HEK293 (cell line): ENCODE measurements around the gene EXO5.
A peak's percentile ranks its signal among the peaks of the same experiment; 100 is the strongest.

ENCODE experiments used
- BCL11B ChIP-seq: fragments of 450-650 bp; formaldehyde crosslinking; IDR thresholded peaks from 2 replicates; pipeline ENCODE4 v1.5.1; 2016; ENCODE audit warnings: low read depth, missing biosample characterization, missing genetic modification characterization
- EGR2 ChIP-seq: fragments of 450-650 bp; formaldehyde crosslinking; IDR thresholded peaks from 2 replicates; pipeline ENCODE4 v1.5.1; 2016; ENCODE audit warnings: low read depth, missing biosample characterization, missing genetic modification characterization
- HIC1 ChIP-seq: fragments of 450-650 bp; formaldehyde crosslinking; IDR thresholded peaks from 2 replicates; pipeline ENCODE4 v1.5.1; 2016; ENCODE audit warnings: missing biosample characterization, missing genetic modification characterization
- SP7 ChIP-seq: fragments of 450-650 bp; formaldehyde crosslinking; IDR thresholded peaks from 2 replicates; pipeline ENCODE4 v1.5.1; 2016; ENCODE audit warnings: missing biosample characterization, missing genetic modification characterization
- ZBTB8A ChIP-seq: fragments of 450-650 bp; formaldehyde crosslinking; IDR thresholded peaks from 2 replicates; pipeline ENCODE4 v1.5.1; 2016; ENCODE audit warnings: missing biosample characterization, missing genetic modification characterization
- ZNF175 ChIP-seq: fragments of 450-650 bp; formaldehyde crosslinking; IDR thresholded peaks from 2 replicates; pipeline ENCODE4 v1.5.1; 2016; ENCODE audit warnings: missing biosample characterization, missing genetic modification characterization
- ZNF18 ChIP-seq: fragments of 450-650 bp; formaldehyde crosslinking; IDR thresholded peaks from 2 replicates; pipeline ENCODE4 v1.5.1; 2016; ENCODE audit warnings: missing biosample characterization, missing genetic modification characterization
- ZNF184 ChIP-seq: fragments of 450-650 bp; IDR thresholded peaks from 2 replicates; pipeline ENCODE4 v1.5.1; 2018; ENCODE audit warnings: missing biosample characterization, mild to moderate bottlenecking, missing genetic modification characterization
- ZNF211 ChIP-seq: fragments of 450-650 bp; formaldehyde crosslinking; IDR thresholded peaks from 2 replicates; pipeline ENCODE4 v1.5.1; 2016; ENCODE audit warnings: low read depth, missing biosample characterization, missing genetic modification characterization
- ZNF311 ChIP-seq: fragments of 450-650 bp; formaldehyde crosslinking; IDR thresholded peaks from 2 replicates; pipeline ENCODE4 v1.5.1; 2017; ENCODE audit warnings: missing biosample characterization, missing genetic modification characterization, borderline replicate concordance
- ZNF391 ChIP-seq: fragments of 450-650 bp; formaldehyde crosslinking; IDR thresholded peaks from 2 replicates; pipeline ENCODE4 v1.5.1; 2016; ENCODE audit warnings: low read depth, missing biosample characterization, missing genetic modification characterization, borderline replicate concordance
- ZNF416 ChIP-seq: fragments of 450-650 bp; formaldehyde crosslinking; IDR thresholded peaks from 2 replicates; pipeline ENCODE4 v1.5.1; 2016; ENCODE audit warnings: missing biosample characterization, missing genetic modification characterization
- ZNF426 ChIP-seq: fragments of 450-650 bp; formaldehyde crosslinking; IDR thresholded peaks from 2 replicates; pipeline ENCODE4 v1.5.1; 2017; ENCODE audit warnings: missing biosample characterization, missing genetic modification characterization, mild to moderate bottlenecking, inconsistent platforms, moderate library complexity
- ZNF473 ChIP-seq: fragments of 450-650 bp; formaldehyde crosslinking; IDR thresholded peaks from 2 replicates; pipeline ENCODE4 v1.5.1; 2017; ENCODE audit warnings: missing biosample characterization, missing genetic modification characterization
- ZNF48 ChIP-seq: fragments of 450-650 bp; formaldehyde crosslinking; IDR thresholded peaks from 2 replicates; pipeline ENCODE4 v1.5.1; 2016; ENCODE audit warnings: missing biosample characterization, missing genetic modification characterization
- ZNF571 ChIP-seq: fragments of 450-650 bp; formaldehyde crosslinking; IDR thresholded peaks from 2 replicates; pipeline ENCODE4 v1.5.0; 2017; ENCODE audit warnings: missing biosample characterization, missing genetic modification characterization
- ZNF623 ChIP-seq: fragments of 450-650 bp; formaldehyde crosslinking; IDR thresholded peaks from 2 replicates; pipeline ENCODE4 v1.5.1; 2016; ENCODE audit warnings: missing biosample characterization, missing genetic modification characterization
- ZNF626 ChIP-seq: fragments of 450-650 bp; sonication (Bioruptor Pico); formaldehyde crosslinking; IDR thresholded peaks from 2 replicates; pipeline ENCODE4 v1.5.1; 2018; ENCODE audit warnings: missing biosample characterization, missing genetic modification characterization, inconsistent platforms
- ZNF704 ChIP-seq: fragments of 450-650 bp; formaldehyde crosslinking; IDR thresholded peaks from 2 replicates; pipeline ENCODE4 v1.5.1; 2016; ENCODE audit warnings: missing biosample characterization, missing genetic modification characterization
- TF ChIP-seq, protein P1 (sequence below): fragments of 450-650 bp; formaldehyde crosslinking; IDR thresholded peaks from 2 replicates; pipeline ENCODE4 v1.5.1; 2016; ENCODE audit warnings: missing biosample characterization, missing genetic modification characterization
- TF ChIP-seq, protein P2 (sequence below): fragments of 450-650 bp; formaldehyde crosslinking; IDR thresholded peaks from 2 replicates; pipeline ENCODE4 v1.5.0; 2017; ENCODE audit warnings: missing biosample characterization, missing genetic modification characterization, borderline replicate concordance
- TF ChIP-seq, protein P3 (sequence below): fragments of 450-650 bp; formaldehyde crosslinking; IDR thresholded peaks from 2 replicates; pipeline ENCODE4 v1.5.1; 2016; ENCODE audit warnings: missing biosample characterization, missing genetic modification characterization
- TF ChIP-seq, protein P4 (sequence below): fragments of 450-650 bp; formaldehyde crosslinking; IDR thresholded peaks from 2 replicates; pipeline ENCODE4 v1.5.1; 2016; ENCODE audit warnings: missing biosample characterization, missing genetic modification characterization, low read depth
- TF ChIP-seq, protein P5 (sequence below): fragments of 450-650 bp; formaldehyde crosslinking; IDR thresholded peaks from 2 replicates; pipeline ENCODE4 v1.5.1; 2016; ENCODE audit warnings: missing biosample characterization, missing genetic modification characterization

The EXO5 gene

GRCh38 chr1:40476924-40477677 is 31.5 kb upstream of the EXO5 start, which contains the start of gene ZFP69 (continued):
- TF ChIP-seq, protein P1, sequence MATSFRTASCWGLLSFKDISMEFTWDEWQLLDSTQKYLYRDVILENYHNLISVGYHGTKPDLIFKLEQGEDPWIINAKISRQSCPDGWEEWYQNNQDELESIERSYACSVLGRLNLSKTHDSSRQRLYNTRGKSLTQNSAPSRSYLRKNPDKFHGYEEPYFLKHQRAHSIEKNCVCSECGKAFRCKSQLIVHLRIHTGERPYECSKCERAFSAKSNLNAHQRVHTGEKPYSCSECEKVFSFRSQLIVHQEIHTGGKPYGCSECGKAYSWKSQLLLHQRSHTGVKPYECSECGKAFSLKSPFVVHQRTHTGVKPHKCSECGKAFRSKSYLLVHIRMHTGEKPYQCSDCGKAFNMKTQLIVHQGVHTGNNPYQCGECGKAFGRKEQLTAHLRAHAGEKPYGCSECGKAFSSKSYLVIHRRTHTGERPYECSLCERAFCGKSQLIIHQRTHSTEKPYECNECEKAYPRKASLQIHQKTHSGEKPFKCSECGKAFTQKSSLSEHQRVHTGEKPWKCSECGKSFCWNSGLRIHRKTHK, result peak; percentile 54; the same call in 1 of the 2 replicates
- no peak for TF ChIP-seq ZNF211 (tag by site-specific recombination)
- no peak for TF ChIP-seq ZNF571 (tag by site-specific recombination)
- no peak for TF ChIP-seq HIC1
- TF ChIP-seq ZNF311 (tag by site-specific recombination), result no peak
- no peak for TF ChIP-seq ZNF416 (tag by site-specific recombination)
- TF ChIP-seq ZNF184 (tag by site-specific recombination), result no peak
- TF ChIP-seq ZNF704, result no peak
- no peak for TF ChIP-seq BCL11B
- no peak for TF ChIP-seq ZNF473
- TF ChIP-seq ZBTB8A (tag by site-specific recombination), result peak; percentile 80
- TF ChIP-seq ZNF623 (tag by site-specific recombination), result no peak
- TF ChIP-seq, protein P2, sequence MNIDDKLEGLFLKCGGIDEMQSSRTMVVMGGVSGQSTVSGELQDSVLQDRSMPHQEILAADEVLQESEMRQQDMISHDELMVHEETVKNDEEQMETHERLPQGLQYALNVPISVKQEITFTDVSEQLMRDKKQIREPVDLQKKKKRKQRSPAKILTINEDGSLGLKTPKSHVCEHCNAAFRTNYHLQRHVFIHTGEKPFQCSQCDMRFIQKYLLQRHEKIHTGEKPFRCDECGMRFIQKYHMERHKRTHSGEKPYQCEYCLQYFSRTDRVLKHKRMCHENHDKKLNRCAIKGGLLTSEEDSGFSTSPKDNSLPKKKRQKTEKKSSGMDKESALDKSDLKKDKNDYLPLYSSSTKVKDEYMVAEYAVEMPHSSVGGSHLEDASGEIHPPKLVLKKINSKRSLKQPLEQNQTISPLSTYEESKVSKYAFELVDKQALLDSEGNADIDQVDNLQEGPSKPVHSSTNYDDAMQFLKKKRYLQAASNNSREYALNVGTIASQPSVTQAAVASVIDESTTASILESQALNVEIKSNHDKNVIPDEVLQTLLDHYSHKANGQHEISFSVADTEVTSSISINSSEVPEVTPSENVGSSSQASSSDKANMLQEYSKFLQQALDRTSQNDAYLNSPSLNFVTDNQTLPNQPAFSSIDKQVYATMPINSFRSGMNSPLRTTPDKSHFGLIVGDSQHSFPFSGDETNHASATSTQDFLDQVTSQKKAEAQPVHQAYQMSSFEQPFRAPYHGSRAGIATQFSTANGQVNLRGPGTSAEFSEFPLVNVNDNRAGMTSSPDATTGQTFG (tag by site-specific recombination), result no peak
- TF ChIP-seq ZNF175 (tag by site-specific recombination), result no peak
- peak; percentile 88 for TF ChIP-seq EGR2 (tag by site-specific recombination)
- TF ChIP-seq, protein P3, sequence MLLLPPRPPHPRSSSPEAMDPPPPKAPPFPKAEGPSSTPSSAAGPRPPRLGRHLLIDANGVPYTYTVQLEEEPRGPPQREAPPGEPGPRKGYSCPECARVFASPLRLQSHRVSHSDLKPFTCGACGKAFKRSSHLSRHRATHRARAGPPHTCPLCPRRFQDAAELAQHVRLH (tag by site-specific recombination), result peak; percentile 81
- TF ChIP-seq ZNF18 (tag by site-specific recombination), result no peak
- no peak for TF ChIP-seq ZNF626
- TF ChIP-seq, protein P4, sequence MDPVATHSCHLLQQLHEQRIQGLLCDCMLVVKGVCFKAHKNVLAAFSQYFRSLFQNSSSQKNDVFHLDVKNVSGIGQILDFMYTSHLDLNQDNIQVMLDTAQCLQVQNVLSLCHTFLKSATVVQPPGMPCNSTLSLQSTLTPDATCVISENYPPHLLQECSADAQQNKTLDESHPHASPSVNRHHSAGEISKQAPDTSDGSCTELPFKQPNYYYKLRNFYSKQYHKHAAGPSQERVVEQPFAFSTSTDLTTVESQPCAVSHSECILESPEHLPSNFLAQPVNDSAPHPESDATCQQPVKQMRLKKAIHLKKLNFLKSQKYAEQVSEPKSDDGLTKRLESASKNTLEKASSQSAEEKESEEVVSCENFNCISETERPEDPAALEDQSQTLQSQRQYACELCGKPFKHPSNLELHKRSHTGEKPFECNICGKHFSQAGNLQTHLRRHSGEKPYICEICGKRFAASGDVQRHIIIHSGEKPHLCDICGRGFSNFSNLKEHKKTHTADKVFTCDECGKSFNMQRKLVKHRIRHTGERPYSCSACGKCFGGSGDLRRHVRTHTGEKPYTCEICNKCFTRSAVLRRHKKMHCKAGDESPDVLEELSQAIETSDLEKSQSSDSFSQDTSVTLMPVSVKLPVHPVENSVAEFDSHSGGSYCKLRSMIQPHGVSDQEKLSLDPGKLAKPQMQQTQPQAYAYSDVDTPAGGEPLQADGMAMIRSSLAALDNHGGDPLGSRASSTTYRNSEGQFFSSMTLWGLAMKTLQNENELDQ (tag by site-specific recombination), result no peak
- no peak for TF ChIP-seq ZNF391 (tag by site-specific recombination)
- TF ChIP-seq ZNF48 (tag by site-specific recombination), result no peak
- peak; percentile 64 for TF ChIP-seq SP7 (tag by site-specific recombination)
- TF ChIP-seq, protein P5, sequence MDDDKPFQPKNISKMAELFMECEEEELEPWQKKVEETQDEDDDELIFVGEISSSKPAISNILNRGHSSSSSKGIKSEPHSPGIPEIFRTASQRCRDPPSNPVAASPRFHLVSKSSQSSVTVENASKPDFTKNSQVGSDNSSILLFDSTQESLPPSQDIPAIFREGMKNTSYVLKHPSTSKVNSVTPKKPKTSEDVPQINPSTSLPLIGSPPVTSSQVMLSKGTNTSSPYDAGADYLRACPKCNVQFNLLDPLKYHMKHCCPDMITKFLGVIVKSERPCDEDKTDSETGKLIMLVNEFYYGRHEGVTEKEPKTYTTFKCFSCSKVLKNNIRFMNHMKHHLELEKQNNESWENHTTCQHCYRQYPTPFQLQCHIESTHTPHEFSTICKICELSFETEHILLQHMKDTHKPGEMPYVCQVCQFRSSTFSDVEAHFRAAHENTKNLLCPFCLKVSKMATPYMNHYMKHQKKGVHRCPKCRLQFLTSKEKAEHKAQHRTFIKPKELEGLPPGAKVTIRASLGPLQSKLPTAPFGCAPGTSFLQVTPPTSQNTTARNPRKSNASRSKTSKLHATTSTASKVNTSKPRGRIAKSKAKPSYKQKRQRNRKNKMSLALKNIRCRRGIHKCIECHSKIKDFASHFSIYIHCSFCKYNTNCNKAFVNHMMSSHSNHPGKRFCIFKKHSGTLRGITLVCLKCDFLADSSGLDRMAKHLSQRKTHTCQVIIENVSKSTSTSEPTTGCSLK (tag by site-specific recombination), result no peak
- TF ChIP-seq ZNF426 (tag by site-specific recombination), result no peak
